COLO668 (cell line): ENCODE results near the gene GATA2.
A peak's percentile ranks its signal among the peaks of the same experiment; 100 is the strongest.

Source experiments
- DNase-seq: peaks from one replicate; lab custom pipeline; 2025; ENCODE audit not compliant: unreplicated experiment; lab: John Stamatoyannopoulos, UW

GATA2 gene

GRCh38 chr3:128502712-128503111, 9.7 kb upstream of the GATA2 start:
- no peak for DNase-seq

GRCh38 chr3:128501431-128501830, 8.4 kb upstream of the GATA2 start:
- DNase-seq: no peak

GRCh38 chr3:128500556-128500955, 7.6 kb upstream of the GATA2 start:
- DNase-seq: no peak

- no peak for DNase-seq
Measured at GRCh38 chr3:128499724-128500275, 6.8 kb upstream of the GATA2 start.

- DNase-seq: no peak
Measured at GRCh38 chr3:128498901-128499530, 6.0 kb upstream of the GATA2 start.

- DNase-seq: no peak
Measured at GRCh38 chr3:128498127-128498626, 5.2 kb upstream of the GATA2 start.

- peak; percentile 76 for DNase-seq
Measured at GRCh38 chr3:128497305-128498126, 4.5 kb upstream of the GATA2 start.

GRCh38 chr3:128496602-128497304, 3.8 kb upstream of the GATA2 start:
- peak; percentile 33 for DNase-seq

GRCh38 chr3:128496019-128496601, 3.1 kb upstream of the GATA2 start:
- no peak for DNase-seq

- no peak for DNase-seq
Measured at GRCh38 chr3:128495435-128495970, 2.5 kb upstream of the GATA2 start.

- no peak for DNase-seq
Measured at GRCh38 chr3:128494367-128494650, 1.3 kb upstream of the GATA2 start.

GRCh38 chr3:128493570-128494366, 767 bp upstream of the GATA2 start:
- DNase-seq: no peak

GRCh38 chr3:128491941-128492670, 895 bp downstream of the GATA2 start:
- DNase-seq: peak; percentile 43

GRCh38 chr3:128491691-128491940, 1.4 kb downstream of the GATA2 start:
- DNase-seq: no peak

GRCh38 chr3:128490915-128491690, 1.9 kb downstream of the GATA2 start:
- DNase-seq: no peak

GRCh38 chr3:128490650-128490914, 2.4 kb downstream of the GATA2 start:
- no peak for DNase-seq

- peak; percentile 50 for DNase-seq
Measured at GRCh38 chr3:128489927-128490649, 2.9 kb downstream of the GATA2 start.

GRCh38 chr3:128489674-128489926, 3.4 kb downstream of the GATA2 start:
- no peak for DNase-seq
